UCSD-AML1 (cell line): ENCODE measurements around the gene TOX2.

Experiments
- DNase-seq: peaks from one replicate; lab custom pipeline; 2025; ENCODE audit not compliant: unreplicated experiment; lab: John Stamatoyannopoulos, UW

TOX2 gene

GRCh38 chr20:44016525-44016924, 101.9 kb downstream of the TOX2 start:
- DNase-seq, result no peak

DNA sequence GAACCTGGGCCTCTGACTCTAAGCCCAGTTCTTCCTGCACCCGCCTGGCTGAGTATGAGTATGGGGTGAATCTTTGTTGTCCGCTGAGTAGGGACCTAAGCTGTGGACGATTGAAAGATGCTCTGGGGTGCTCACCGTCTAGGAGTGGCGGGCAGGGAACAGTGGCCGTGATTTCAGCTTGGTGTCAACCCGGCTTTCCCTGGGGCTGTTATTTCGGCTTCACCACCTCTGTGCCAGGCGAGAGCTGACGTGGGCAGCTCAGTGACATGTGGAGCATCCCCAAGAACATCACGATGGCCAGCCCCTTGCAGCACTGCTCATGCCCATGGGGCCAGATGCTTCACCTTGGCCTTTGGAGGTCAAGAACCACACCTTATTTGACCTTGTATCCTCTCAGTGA, 102.6 kb downstream of the TOX2 start:
- DNase-seq, result no peak

DNA sequence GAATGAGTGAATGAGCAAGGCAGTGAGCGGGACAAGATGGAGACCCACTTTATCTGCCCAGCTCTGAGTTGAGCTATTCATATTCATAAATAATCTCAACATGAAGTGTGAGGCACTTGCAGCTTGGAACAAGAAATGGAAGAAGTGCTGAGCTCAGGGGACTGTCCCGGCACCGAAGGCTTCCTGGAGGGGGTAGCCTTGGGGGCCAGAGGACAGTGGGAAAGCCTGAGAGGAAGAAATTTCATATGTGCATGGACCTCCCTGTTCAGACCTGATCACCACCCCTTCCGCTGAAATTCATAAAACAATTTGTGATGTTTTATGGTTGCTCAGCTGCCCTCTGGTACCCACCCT, 103.2 kb downstream of the TOX2 start:
- no peak for DNase-seq

- DNase-seq, result no peak
Measured at GRCh38 chr20:44018259-44018941, 103.7 kb downstream of the TOX2 start.

GRCh38 chr20:44018942-44019637, 104.4 kb downstream of the TOX2 start:
- DNase-seq, result no peak

DNA sequence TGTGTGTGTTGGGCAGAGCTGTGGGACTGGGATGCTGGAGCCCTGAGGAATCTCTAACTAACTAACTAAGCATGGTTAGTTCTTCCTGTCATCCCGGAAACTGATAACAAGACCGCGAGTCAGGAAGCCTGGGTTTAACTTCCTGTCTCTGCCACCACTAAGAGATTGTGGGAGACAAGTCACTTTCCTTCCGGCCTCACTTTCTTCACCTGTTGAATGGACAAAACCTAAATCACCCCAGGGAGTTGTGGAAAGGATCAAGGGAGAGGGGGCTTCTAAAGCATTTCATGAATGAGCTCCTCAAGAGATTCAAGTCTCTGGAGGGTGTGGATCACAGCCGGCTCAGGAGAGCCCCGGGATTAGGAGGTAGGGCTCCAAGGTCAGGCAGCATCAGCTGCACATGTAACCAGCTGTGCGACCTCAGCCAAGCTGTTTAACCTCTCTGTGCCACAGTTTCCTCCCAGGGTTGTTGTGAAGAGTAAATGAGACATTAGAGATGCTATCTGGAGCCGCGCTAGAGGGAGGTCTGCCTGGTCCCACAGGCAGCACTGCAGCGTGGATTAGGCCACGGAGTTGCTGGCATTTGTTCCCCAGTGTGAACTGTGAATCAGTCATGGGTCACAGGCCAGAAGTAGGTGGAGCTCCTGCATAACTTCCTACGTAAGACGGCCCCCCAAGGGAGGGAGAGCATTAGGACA, 105.1 kb downstream of the TOX2 start:
- DNase-seq, result no peak

- DNase-seq, result no peak
Measured at GRCh38 chr20:44020406-44021148, 105.9 kb downstream of the TOX2 start.

- no peak for DNase-seq
Measured at GRCh38 chr20:44021186-44021585, 106.5 kb downstream of the TOX2 start.

DNA sequence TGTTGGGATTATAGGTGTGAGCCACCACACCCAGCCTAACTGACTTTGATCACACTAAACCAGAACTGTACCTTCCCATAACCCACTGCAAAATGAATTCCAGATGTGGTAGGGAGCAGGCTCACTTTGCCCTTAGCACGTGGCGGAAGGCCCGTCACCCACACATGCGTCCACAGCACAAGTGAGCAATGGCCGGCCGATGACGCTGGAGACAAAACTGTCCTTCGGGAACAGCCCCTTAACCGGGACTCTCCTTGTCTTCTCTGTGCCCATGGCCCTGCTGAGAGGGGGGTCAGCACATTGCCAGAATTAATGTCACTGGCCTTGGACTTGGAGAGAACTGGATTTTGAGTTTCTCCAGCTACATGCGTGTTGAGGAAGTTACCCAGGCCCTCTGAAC, 107.2 kb downstream of the TOX2 start:
- DNase-seq, result no peak

- DNase-seq, result no peak
Measured at GRCh38 chr20:44022464-44022863, 107.8 kb downstream of the TOX2 start.

GRCh38 chr20:44023515-44024371, 109.1 kb downstream of the TOX2 start:
- DNase-seq, result no peak

GRCh38 chr20:44024820-44025580, 110.3 kb downstream of the TOX2 start:
- DNase-seq, result no peak

GRCh38 chr20:44025756-44026155, 111.1 kb downstream of the TOX2 start:
- DNase-seq, result no peak

GRCh38 chr20:44026647-44027342, 112.1 kb downstream of the TOX2 start:
- DNase-seq, result no peak

- DNase-seq, result no peak
Measured at GRCh38 chr20:44027343-44028002, 112.8 kb downstream of the TOX2 start.

DNA sequence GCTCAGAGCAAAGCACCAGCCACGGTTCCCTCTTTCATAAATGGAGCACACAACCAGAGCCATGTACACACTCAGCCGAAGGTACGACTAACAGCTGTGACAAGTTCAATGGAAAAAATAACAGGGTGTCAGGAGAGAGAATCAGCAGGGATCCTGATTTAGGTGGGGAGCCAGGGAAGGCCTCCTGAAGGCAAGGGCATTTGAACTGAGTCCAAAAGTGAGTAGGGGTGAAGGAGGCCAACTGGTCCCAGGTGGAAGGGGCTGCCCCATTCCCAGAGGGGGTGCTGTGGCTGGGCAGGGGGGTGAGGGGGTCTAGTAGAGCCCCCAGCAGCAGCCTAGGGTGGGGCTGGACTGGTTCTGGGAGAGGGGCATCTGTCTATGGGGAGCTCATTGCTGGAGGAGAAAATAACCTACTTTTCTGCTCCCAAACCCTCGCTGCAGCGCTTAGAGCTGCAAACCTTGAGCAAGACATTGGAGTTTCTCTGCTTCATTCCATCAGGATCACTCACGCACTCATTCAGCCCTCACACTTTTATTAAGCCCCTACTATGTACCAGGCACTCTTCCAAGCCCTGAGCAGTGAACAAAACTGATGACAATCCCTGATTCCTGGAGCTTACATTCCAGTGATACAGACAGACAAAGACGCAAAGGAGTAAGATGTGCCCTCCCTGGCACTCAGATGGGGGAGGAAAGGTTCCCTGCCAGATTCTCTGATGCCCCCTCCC, 113.5 kb downstream of the TOX2 start:
- no peak for DNase-seq

DNA sequence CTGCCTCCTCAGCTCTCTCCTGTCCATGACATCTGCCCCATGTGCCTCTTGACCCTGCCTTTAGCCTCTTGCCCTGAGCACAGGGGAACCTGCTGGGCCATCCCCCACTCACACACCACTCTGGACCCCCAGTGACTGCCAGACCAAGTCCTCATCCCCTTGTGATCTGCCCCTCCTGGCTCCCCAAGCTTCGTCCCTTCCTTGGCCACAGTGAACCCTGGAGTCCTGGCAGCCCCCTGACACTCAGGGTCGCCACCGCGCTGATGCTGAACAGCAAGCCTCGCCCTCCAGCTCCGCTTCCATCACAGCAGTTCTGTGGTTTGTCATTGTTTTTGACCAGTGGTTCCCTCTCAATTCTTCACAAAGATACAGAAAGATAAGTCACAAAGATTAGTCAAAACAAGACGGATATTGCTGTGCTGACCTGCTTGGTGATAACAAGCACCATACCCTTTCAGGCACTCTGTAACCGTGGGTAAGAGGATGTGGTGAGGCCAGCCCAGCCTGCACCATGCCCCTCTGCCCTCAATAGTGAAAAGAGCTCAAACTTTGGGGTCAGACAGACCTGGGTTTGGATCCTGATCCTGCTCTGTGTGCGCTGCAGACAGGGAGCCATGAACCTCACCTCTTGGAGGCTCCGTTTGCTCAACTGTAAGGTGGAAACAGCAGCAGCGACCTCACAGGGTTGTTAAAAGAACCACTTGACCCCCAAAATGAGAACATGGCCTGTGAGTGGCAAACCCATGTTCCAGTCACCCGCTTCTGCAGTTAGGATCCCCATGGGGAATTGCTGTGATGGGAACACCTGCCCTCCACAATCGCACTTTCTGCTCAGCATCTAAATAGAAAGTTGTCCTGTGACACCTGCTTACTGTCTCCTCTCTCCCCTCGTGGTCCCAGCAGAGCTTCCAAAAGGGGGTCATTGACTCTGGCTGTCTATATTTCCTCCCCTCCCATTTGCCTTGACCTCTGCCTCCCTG, 114.5 kb downstream of the TOX2 start:
- DNase-seq, result no peak
